GM21381 (cell line): ENCODE measurements around the gene STAB2.

ENCODE experiments used
- ATAC-seq: cut with Tn5 transposase; IDR thresholded peaks from one replicate; pipeline ENCODE4 v1.9.1; 2021; ENCODE audit warnings: mild to moderate bottlenecking, moderate library complexity; ENCODE audit not compliant: unreplicated experiment

STAB2 gene

DNA sequence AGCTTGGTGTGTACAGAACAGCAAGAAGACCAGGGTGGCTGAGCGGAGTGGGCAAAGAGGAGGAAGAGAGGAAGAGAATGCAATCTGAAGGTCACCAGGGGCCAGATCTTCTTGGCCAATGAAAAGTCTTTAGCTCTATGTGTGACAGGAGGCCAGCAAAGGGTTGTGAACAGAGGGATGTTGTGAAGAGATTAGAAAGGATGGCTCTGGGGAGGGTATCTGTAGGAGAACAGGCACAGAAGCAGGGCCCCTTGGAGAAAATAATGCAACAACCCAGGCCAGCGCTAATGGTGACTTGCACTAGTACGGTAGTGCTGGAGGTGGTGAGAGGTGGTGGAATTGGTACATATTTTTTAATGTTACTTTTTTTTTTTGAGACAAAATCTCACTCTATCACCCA is 156.7 kb downstream of the STAB2 start:
- no peak for ATAC-seq

DNA sequence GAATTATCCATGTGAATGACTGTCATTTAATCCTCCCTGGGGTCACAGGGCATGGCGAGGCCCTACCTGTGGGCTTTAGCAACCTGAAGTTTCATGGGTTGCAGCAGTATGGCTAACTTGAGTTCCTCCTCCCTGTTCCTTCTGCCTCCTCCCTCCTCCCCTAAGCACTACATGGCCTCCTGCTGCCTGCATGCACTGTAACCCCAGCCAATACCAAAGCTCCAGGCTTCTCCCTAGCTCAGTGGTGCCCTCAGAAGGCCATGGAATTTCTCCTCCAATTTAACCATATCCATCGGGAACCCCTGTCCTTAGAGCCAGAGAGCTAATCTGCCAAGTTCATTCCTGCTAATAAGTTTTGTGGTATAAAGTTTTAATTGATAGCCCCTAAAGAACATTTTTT is 158.9 kb downstream of the STAB2 start:
- no peak for ATAC-seq

DNA sequence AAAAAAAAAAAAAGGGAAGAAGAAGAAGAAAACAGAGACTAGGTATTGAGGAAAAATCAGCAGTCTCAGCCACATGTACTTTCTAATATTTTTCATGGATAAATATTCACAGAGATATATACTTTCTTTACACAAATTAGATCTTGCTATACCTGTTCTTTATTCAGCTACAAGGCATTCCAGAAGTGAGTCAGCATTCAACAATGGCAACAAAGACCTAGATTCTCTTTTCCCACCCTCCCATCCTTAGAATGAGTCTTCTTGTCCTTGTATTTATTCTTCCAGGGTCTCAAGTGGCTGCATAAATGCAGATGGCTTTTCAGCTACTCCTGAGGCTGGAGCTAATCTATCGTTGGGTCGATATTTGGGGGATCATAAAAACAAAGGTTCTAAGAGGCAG is 160.9 kb downstream of the STAB2 start:
- ATAC-seq = no peak

DNA sequence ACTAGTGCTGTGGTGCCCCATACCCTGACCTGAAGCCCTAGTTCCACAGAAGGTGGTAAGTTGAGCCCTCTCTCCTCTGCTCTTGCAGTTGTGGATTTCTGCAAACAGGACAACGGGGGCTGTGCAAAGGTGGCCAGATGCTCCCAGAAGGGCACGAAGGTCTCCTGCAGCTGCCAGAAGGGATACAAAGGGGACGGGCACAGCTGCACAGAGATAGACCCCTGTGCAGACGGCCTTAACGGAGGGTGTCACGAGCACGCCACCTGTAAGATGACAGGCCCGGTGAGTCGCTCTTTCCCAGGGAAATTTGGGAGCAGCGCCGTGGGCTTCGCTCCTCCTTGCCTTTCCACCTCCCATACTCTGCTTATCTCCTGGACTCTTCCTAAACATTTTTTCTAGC is 161.8 kb downstream of the STAB2 start:
- ATAC-seq = no peak

DNA sequence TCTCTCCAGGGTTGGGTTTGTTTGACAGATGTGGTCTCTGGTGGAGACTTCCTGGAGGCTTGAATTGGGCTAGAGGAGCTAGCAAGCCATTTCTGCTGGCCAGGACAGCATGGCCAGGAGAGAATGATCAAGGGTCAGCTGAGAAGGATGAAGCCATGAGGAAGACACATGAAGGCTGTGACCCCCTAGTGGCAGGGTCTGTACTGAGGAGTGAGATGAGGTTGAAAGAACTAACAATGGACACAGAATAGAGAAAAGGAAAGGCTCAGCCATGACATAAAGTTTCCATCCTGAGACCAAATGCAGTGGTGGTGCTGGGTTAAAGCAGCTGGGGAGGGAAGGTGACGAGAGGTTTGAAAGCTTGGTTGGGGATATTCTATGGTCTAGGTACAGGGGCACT is 164.1 kb downstream of the STAB2 start:
- no peak for ATAC-seq

DNA sequence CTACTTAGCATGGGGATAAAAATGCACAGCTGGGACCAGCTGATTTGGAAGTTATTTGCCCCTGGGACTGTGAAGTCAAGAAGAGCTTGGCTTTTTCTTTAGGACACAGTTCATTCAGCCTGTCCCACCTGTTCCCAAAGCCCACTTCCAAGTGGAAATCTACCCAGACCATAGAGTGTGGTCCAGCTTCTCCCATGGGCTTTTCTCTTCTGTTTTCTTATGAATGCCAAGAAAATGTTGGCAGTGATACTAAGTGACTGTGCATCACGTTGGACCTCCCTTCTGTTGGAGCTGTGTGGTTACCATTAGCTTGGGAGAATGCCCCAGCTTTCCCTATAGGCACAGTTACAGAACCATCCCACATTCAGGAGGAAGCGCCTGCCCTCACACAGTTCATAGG is 164.5 kb downstream of the STAB2 start:
- ATAC-seq = no peak

DNA sequence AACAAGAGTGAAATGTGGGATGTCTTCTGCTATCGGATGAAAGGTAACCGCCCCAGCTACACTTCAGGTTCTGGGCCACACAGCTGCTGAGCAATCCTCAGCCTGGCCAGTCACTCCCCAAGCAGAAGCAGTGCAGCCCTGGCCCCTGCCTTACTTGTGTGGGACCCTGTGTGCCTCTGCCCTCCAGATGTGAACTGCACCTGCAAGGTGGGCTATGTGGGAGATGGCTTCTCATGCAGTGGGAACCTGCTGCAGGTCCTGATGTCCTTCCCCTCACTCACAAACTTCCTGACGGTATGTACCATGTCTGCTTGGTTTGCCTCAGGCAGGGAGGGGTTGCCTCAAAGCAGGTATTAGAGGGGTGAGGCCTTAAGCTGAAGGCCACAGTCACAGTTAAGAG is 168.4 kb downstream of the STAB2 start:
- no peak for ATAC-seq

DNA sequence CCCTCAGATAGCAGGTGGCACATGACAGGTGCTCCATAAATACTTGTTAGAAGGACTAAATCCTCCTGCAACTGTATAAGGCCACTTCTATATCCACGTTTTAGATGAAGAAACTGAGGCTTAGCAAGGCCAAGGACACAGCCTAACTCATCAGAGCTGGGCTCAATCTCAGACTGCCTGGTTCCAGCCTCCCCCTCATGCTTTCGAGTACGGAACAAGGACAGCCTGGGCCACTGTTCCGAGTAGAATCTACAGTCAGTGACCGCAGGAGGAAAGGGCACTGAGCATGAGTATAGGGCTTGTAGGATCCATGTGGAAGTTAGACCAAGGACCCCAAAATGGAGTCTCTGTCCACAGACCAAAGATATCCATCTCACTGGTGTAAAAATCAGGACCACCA is 169.4 kb downstream of the STAB2 start:
- ATAC-seq = no peak

DNA sequence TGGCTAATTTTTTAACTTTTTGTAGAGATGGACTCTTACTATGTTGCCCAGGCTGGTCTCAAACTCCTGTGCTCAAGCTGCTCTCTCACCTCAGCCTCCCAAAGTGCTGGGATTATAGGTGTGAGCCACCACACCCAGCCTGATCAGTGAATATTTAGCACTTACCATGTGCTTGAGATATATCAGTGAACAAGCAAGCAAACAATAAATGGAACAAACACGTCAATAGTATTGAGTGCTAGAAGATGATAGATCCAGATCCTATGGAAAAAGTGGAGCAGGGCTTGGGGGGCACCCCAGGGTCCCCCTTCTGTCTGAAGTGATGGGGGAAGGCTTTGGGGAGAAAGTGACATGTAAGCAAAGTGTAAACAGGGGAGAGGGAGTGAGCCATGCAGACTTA is 170.2 kb downstream of the STAB2 start:
- no peak for ATAC-seq

DNA sequence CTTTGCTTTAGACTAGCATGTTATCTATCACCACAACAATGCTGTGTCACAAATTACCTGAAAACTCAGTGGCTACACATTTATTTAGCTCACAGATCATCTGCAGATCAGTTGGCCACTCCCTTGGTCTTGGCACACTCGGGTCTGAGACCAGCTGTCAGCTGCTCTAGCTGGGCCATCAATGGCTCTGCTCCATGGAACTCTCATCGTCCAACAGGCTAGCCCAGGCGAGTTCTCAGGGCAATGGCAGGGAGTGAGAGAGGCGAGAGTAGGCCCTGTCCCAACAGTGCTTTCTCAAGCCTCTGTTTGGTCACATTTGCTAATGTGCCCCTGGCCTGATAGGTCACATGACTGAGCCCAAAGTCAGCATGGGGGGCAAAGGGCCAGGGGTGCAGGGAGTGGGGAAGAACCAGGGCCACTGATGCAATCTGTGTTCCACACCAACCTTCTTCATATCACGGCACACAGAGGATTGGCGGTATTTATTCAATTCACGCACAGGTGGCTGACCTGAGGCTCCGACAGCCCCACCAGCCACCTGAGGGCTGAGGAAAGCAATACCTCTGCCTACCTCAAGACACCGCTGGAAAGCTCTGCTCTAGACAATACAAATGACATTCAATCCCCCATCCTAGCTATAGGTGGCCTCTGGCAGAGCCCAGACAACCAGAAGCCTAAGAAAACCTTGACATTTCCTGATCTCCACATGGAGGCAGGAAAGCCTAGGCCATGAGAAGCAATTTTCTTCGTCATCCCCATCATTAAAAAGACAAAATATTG is 171.4 kb downstream of the STAB2 start:
- ATAC-seq = no peak

DNA sequence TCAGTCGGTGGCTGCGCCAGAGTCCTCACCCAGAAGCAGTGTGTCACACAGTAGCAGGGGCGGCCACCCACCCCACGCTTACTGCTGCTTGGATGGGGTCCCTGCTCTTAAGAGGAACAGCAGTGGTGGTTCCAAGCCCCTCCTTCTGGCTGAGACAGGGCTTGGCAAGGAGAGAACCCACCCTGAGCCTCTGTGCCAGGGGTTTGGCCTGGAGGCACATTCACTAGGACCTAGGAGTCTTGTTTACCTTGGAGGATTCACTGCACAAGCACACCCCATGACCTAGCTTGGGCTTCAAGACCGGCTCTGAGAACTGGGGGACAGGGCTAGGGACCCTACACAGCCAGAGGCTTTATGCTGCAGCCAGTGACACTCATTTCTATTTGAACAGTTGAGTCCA is 175.4 kb downstream of the STAB2 start:
- no peak for ATAC-seq

DNA sequence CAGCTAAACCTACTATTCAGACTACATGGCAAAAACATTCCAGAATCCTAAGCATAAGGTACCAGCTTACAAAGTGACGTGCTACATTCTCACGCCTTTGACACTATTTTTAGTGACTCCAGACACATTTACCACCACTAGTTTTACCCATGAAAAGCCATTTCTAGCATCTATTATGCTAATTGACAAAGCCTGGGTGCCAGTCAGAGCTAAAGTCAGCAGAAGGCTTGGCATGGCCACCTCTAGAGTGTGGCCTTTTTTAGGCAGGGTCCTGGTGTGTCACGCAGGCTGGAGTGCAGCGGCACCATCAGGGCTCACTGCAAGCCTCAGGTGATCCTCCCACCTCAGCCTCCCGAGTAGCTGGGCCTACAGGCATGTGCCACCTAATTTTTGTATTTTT is 178.2 kb downstream of the STAB2 start:
- no peak for ATAC-seq

DNA sequence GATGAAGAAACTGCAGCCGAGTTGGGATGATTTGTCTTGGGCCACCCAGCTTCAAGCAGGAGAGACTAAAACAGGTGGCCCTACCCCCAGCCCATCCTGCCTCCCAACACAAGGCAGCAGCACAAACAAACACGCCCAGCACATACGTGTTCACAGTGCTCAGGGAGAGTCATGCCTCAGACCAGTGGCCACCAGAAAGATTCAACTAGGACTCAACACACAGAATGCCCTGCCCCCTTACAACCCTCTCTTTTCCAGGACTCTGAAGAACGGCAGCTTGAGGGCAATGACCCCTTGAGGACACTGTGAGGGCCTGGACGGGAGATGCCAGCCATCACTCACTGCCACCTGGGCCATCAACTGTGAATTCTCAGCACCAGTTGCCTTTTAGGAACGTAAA is 179.0 kb downstream of the STAB2 start:
- ATAC-seq = no peak

DNA sequence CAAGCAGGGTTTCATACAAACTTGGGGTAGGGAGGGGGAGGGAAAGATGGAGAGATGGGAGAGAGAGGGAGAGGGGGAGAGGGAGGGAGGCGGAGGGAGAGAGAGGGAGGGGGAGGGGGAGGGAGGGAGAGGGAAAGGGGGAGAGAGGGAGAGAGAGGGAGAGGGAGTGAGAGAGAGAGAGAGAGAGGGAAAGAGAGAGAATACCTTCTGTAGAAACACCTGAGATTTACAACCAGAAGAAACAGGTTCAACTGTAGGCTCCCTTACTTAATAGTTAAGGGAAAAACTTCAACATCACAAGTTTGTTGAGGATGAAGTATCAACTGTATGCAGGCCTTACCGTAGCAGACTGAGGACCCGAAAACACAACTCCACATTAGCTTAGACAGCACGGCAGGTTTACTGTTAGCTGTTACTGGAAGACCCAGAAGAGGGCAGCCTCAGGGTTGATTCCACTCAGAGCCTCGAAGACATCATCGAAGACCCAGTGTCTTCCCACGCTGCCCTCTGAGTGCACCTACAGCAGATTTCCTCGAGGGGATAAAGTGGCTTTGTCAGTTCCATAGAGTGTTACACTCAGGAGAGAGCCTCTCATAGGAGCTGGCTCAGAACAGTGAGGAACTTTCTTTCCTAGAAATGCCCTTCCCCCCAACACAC is 181.5 kb downstream of the STAB2 start:
- ATAC-seq = no peak

DNA sequence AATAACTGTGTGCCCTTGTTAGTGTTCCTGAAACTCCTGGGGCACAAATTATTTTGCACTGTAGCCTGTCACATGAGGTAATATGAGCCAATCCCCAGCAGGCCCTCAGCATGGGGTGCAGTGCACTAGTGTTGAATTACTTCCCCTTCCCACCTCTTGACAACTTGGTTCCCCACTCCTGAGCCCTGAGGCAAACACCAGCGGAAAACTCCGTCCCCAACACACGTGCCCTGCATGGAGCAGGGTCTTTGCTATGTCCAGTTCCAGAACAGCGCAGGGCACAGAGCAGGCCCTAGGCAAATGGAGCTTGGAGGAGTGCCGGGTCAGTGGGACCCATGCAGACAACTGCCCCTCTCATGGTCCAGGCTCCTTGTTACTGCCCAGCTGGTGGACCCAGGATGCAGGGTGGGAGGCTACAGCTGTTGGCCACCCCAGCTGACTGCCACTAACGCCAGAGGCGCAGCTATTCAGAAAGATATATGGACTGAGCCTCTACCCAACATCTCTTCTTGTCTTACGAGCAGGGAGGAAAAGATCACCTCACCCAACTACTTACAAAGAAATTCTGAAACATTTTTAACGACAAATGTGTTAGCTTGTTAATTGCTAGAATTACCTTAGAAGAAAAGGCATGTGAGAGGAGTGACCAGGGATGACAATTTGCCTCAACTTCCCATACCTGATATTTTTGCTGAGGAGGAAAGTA is 182.3 kb downstream of the STAB2 start:
- ATAC-seq = no peak

DNA sequence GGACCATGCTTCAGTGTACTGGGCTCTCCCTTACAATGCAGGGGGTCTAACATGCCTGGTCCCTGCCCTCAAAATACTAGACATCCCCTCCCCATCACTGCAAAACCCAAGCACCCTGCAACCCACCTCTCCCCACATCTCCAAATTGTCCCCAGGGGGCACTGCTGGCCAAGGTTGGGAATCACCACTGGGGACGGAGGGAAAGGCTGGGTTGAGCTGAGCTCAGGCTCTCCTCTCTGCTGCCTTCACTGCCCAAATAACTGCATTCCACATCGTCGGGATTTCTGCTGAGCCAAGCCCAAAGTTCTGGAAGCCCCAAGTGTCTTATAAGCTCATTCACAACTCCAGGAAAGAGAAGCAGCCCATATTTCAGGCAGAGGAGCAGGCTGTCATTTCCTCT is 184.4 kb downstream of the STAB2 start:
- no peak for ATAC-seq

DNA sequence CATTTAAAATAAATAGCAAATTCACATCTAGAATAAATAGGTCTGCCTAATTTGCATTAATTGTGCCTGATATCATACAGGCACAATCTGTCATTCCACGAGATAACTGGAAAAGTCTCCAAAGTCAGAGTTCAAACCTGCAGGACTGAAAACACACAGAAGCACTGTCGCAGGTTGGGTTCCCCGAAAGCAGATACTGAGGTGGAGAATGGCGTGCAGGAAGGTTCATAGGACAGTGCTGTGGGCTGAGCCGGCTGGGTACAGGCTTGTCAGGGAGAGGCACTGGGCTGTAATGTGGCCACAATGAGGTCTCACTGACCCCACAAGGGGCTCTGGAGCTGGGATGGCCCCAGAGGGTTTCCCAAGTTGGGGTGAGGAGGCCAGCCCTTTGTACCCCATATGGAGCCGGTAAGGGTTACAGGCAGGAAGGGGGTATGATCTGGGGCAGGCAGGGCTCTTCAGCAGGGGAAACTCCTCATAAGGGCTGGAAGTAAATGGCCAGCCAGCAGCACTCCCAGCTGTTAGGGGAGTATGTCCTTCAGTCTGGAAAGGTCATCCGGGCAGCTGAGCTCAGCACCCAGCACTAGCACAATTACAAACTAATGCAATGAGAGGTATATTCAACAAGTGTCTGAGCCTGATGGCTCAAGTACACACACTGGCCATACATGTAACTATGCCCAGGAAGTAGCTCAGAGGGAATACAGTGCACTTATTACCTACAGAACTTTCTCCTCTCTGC is 185.5 kb downstream of the STAB2 start:
- ATAC-seq = no peak

DNA sequence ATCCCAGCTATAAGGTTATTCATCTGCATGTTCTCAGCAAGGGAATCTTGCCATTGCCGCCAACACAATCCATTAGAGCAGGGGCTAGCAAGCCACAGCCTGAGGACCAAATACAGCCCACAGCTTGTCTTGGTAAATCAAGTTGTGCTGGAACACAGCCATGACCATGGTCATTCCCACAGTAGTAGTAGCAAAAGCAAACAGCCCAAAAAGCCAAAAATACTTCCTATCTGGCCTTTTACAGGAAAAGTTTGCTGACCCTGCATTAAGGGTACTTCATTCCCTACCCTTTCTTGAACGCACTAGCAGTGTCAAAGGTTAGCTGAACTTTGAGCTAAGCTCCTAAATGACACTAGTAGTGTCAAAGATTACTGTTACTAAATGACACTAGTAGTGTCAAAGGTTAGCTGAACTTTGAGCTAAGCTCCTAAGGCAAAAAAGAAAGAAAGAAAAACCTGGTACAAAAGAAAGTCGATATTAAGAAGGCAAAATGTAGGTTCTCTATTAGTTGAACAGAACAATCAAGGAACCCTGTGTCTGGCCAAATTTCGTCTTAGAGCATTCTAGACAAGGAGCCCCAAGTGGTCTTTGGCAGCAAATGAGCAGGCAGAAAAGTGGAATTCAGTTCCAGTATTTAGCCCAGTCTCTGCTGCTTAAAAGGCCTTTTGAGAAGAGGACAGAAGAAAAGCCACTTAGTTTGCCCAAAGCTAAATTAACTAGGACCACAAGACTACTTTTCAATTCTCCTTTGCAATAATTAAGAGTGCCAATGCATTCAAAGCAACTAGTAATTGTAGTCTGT is 186.2 kb downstream of the STAB2 start:
- ATAC-seq = no peak

DNA sequence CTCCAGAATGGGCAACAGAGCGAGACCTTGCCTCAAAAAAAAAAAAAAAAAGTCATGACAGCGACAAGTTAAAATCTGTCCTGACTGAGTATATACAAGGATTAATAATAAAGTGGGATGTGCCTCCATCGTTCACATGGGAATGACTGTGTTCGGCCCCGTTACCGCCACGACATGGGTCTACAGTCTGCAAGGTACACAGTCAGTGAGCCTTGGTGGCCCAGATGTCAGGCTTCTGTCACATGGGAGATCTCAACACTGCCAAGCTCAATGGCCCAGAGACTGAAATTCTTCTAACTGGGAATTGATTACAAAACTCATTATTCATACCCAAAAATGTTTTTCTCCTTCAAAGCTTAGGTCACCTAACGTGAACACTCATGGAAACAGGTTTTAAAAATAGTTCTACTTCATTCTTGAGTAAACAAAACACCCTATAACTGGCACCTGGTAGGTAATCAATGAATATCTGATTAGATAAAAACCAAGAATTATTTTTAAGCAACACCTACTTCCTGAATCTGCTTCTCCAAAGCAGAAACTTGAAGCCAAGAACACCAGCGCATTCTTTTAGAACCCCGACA is 188.0 kb downstream of the STAB2 start:
- no peak for ATAC-seq

DNA sequence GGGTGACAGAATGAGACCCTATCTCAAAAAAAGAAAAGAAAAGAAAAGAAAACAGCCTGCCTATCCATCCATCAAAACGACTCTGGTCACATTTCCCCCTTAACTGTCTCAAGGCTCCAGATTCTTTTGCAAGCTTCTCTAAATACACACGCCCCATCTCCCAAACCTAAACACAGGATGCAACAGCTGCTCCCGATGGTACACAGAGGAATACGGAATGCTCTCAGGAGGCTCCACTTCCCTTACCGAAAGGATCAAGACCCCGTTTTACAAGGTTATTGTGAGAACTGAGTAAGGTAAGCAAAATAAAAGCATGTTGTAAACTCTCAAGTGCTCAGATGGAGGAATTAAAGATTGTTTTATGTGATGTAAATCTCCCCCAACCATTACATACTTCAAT is 191.7 kb downstream of the STAB2 start:
- ATAC-seq = no peak
